Right lobe of liver (tissue), 6 donors: ENCODE data around the gene NME8. TPM values are rescaled to one million over a fixed set of nuclear protein-coding genes. Genes with fewer than 3 reads are reported as not detected.
A peak's percentile ranks its signal among the peaks of the same experiment; 100 is the strongest.

Experiments used
- ATAC-seq, 4 donors: fragments of 200-7000 bp; cut with Tn5 transposase; one replicate each; pipeline ENCODE4 v1.9.1; 2020; ENCODE audit warnings: mild to moderate bottlenecking in 4 of 4, moderate library complexity in 4 of 4
- DNase-seq, 3 donors: peaks; one replicate each; pipeline ENCODE4 v3.0.0-alpha.2; 2020
- H3K27ac ChIP-seq, 3 donors: fragments of 200-600 bp; one replicate each; pipeline ENCODE4 v1.8.0; 2022
- H3K27me3 ChIP-seq, 2 donors: fragments of 200-600 bp; one replicate each; pipeline ENCODE4 v1.8.0; 2022
- H3K36me3 ChIP-seq, 4 donors: fragments of 200-600 bp; sonication (generic) in 1 of 4; one replicate each; pipeline versions ENCODE4 v1.5.1 to v1.8.0; 2017 to 2022; ENCODE audit warnings: control low read depth in 1 of 4
- H3K4me1 ChIP-seq, 4 donors: fragments of 200-600 bp; sonication (generic) in 1 of 4; one replicate each; pipeline versions ENCODE4 v1.5.1 to v1.8.0; 2017 to 2022; ENCODE audit warnings: control low read depth in 1 of 4
- H3K4me3 ChIP-seq, 3 donors: fragments of 200-600 bp; one replicate each; pipeline ENCODE4 v1.8.0; 2022
- H3K9me3 ChIP-seq, 4 donors: fragments of 200-600 bp; sonication (generic) in 1 of 4; one replicate each; pipeline versions ENCODE4 v1.5.1 to v1.8.0; 2017 to 2022; ENCODE audit warnings: control low read depth in 1 of 4
- CTCF ChIP-seq, 4 donors: fragments of 200-600 bp in 3 of 4; fragments of 450-650 bp in 1 of 4; IDR thresholded peaks; one replicate each; pipeline versions ENCODE4 v1.5.1 to v1.8.0; 2016 to 2022; ENCODE audit warnings: antibody characterized with exemption in 4 of 4, mild to moderate bottlenecking in 2 of 4
- POLR2A ChIP-seq: fragments of 450-650 bp; IDR thresholded peaks from one replicate; pipeline ENCODE4 v1.6.1; 2017; ENCODE audit warnings: antibody characterized with exemption, mild to moderate bottlenecking
- WGBS: methylation state at CpG from one replicate; pipeline ENCODE4 v1.1.6; 2018; ENCODE audit warnings: low coverage, low lambda C conversion rate; ENCODE audit not compliant: insufficient coverage; ENCODE audit errors: missing lambda C conversion rate; 5-methylcytosine and 5-hydroxymethylcytosine counted together
- intact Hi-C, 2 donors: fragments of 100-400 bp; cut with DNase I; formaldehyde crosslinking; loops; one replicate each; pipeline versions ENCODE4 v1.11.2 to v1.14.1; 2022
- total RNA-seq, 6 experiments: library from RNA; depleted of rRNA in 2 of 6; stranded (reverse); fragments of >200 nt in 2 of 6; fragmentation: NEBNext Ultra II Directional in 3 of 6; extraction: Animal tissue kit (Norgen Biotek cat#: 25700) in 3 of 6; gene quantifications; one replicate each; pipeline versions ENCODE4 v1.1.0 to v1.2.4, GENCODE V29; 2016 to 2023
- donor health status: DM: no; HTN: yes; CAD: no.
- donor health status: DM: no; HTN: no; CAD: no.
- donor health status: DM: no; HTN: no; CAD: no.
- donor health status: DM: no; HTN: yes; CAD: no.
- donor health status: DM: no; HTN: yes; CAD: no.

NME8 gene
- total RNA-seq, 6 experiments from 2014 or later: 0.53 TPM; not detected in 5

GRCh38 chr7:37915438-37915837 is 67.0 kb downstream of the NME8 start:
- Histone ChIP-seq H3K4me3 (no peak overlapping the region), H3K36me3 (no peaks in the 10 kb centered on the region), H3K27me3 (no peaks in the 10 kb centered on the region), H3K4me1 (peaks cover 0 to 7% (median 0%) of the 10 kb centered on the region in 4 donors), H3K9me3 (no peaks in the 10 kb centered on the region), H3K27ac (no peak overlapping the region)
- 24% methylated on average over 5 of the region's 5 CpGs for WGBS
- TF ChIP-seq CTCF (IDR thresholded peaks at IDR 0.05) (no peak), POLR2A (no peak)
- no peak for DNase-seq
- intact Hi-C loops: loop anchor here in 1 of 2 donors (10.0 kb wide), 1 partner anchor 189 kb away; no protein-coding TSS in a partner anchor
- ATAC-seq: no peak

DNA sequence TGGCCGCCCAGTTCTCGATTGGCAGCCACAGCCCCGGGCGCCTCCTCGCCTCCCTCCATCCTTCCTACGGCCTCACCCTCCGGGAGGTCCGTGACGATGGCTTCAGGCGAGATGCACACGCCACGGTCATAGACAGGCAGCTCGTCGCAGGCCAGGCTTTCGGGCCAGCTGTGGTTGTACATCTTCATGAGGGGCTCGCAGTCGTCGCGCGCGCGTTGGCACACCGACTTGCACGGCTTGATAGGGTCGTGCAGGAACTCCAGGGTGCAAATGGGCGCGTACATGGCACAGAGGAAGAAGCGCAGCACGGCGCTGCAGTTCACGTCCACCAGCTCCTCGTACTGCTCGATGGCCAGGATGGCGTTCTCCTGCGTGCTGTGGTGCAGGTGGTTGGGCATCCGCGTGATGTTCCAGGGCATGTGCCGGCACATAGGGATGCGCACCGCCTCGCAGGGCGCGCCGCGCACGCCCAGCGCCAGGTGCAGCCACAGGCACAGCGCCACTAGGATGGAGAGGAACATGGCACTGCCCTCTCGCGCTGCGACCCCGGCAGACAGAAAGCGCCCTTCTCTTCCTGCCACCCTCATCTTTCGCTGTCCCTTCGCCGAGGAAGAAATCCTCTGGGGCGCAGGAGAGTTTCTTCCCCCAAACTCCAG is 67.7 kb downstream of the NME8 start:
- intact Hi-C loops: loop anchor here in 1 of 2 donors (10.0 kb wide), 1 partner anchor 189 kb away; no protein-coding TSS in a partner anchor
- Histone ChIP-seq H3K27ac (no peak overlapping the region), H3K4me1 (peaks cover 0 to 7% (median 0%) of the 10 kb centered on the region in 4 donors), H3K4me3 (peak overlapping the region; percentile 46 to 59 (median 46)), H3K36me3 (no peaks in the 10 kb centered on the region), H3K9me3 (no peaks in the 10 kb centered on the region), H3K27me3 (no peaks in the 10 kb centered on the region)
- TF ChIP-seq POLR2A (no peak), CTCF (IDR thresholded peaks at IDR 0.05) (no peak)
- WGBS: 12% methylated on average over 21 of the region's 57 CpGs
- DNase-seq: peak in 2 of 3 donors; percentile 26 to 55
- ATAC-seq: peak; percentile 3 to 23 (median 12)

- Histone ChIP-seq H3K4me1 (peaks cover 0 to 12% (median 3%) of the 10 kb centered on the region in 4 donors), H3K36me3 (no peaks in the 10 kb centered on the region), H3K27ac (no peak within 1 kb of the TSS), H3K27me3 (no peaks in the 10 kb centered on the region), H3K9me3 (no peaks in the 10 kb centered on the region), H3K4me3 (peak within 1 kb of the TSS; percentile 46 to 59 (median 46))
- ATAC-seq (peak; percentile 63 to 69 (median 66)), DNase-seq (peak; percentile 57 to 60 (median 60))
- intact Hi-C loops: loop anchor here in 1 of 2 donors (10.0 kb wide), 1 partner anchor 188 kb away; no protein-coding TSS in a partner anchor
- under 1% methylated on average over 16 of the region's 46 CpGs for WGBS
- peak; percentile 61 to 71 (median 62) for TF ChIP-seq CTCF (IDR thresholded peaks at IDR 0.05)
- no peak for TF ChIP-seq POLR2A
Measured at GRCh38 chr7:37916673-37917660, 68.6 kb downstream of the NME8 start, which contains the start of gene SFRP4. SFRP4 (minus strand) TSS chr7:37916817; CDS start chr7:37916537, 280 bp downstream.

DNA sequence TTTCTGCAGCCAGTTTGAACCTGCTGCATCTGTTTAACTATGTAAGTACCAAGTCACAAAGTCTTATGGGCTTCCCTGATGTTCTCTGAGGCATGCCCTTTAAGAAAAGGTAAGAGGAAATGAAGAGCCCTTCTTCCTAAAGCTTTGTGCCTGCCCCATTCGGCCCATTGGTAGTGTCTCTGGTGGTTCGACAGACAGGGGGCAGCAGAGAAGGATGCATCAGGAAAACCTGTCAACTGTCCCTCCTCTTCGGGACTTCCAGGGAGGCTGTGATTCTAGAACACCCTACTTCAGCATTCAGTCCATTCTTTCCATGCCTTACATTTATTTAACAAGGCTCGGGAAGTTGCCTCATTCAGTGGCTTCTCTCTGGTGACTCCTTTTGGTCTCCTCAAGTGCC is 70.1 kb downstream of the NME8 start:
- Histone ChIP-seq H3K27me3 (no peaks in the 10 kb centered on the region), H3K4me1 (peaks cover 0 to 16% (median 6%) of the 10 kb centered on the region in 4 donors), H3K4me3 (no peak overlapping the region), H3K36me3 (no peaks in the 10 kb centered on the region), H3K9me3 (no peaks in the 10 kb centered on the region), H3K27ac (no peak overlapping the region)
- 44% methylated on average over 3 of the region's 4 CpGs for WGBS
- ATAC-seq (no peak), DNase-seq (no peak)
- TF ChIP-seq CTCF (IDR thresholded peaks at IDR 0.05) (peak in 2 of 4 donors; percentile 8 to 24), POLR2A (no peak)
- intact Hi-C loops: loop anchor here in 1 of 2 donors (10.0 kb wide), 1 partner anchor 186 kb away; no protein-coding TSS in a partner anchor
